Adrenal gland (tissue), 12 donors: ENCODE measurements around the gene L2HGDH. TPM values are rescaled to one million over a fixed set of nuclear protein-coding genes. Genes with fewer than 3 reads are reported as not detected.
A peak's percentile ranks its signal among the peaks of the same experiment; 100 is the strongest.

ENCODE experiments used
- DNase-seq, 7 donors: peaks; one replicate each; pipeline ENCODE4 v3.0.0-alpha.2; 2019 to 2020
- H3K27ac ChIP-seq, 5 donors: fragments of 200-600 bp; sonication (generic) in 4 of 5; 1 replicate in 3 of 5; 2 replicates in 2 of 5; pipeline versions ENCODE4 v1.5.1 to v1.8.0; 2016 to 2020; ENCODE audit warnings: mild to moderate bottlenecking in 1 of 5
- H3K27me3 ChIP-seq: fragments of 200-600 bp; 2 replicates; pipeline ENCODE4 v1.8.0; 2021
- H3K36me3 ChIP-seq, 2 donors: fragments of 200-600 bp; replicated peaks in 1 of 2; 1 replicate in 1 of 2; 2 replicates in 1 of 2; pipeline versions ENCODE4 v1.5.1 to v1.8.0; 2018 to 2022
- H3K4me1 ChIP-seq, 2 donors: fragments of 200-600 bp; replicated peaks in 1 of 2; 1 replicate in 1 of 2; 2 replicates in 1 of 2; pipeline versions ENCODE4 v1.5.1 to v1.8.0; 2018 to 2021
- H3K4me3 ChIP-seq, 4 donors: fragments of 200-600 bp; sonication (generic) in 3 of 4; one replicate each; pipeline ENCODE4 v1.5.1; 2016 to 2018
- H3K9me3 ChIP-seq, 3 donors: fragments of 200-600 bp; sonication (generic) in 1 of 3; replicated peaks in 1 of 3; 1 replicate in 2 of 3; 2 replicates in 1 of 3; pipeline versions ENCODE4 v1.5.1 to v1.8.0; 2016 to 2021
- POLR2A ChIP-seq, 2 donors: fragments of 450-650 bp; IDR thresholded peaks; one replicate each; pipeline ENCODE4 v1.6.1; 2017; ENCODE audit warnings: antibody characterized with exemption in 2 of 2, mild to moderate bottlenecking in 2 of 2, moderate library complexity in 1 of 2
- WGBS, 4 donors: extraction: QIAGEN DNeasy Blood & Tissue Kit in 2 of 4; methylation state at CpG; one replicate each; pipeline versions ENCODE4 v1.1.5 to v1.1.7; 2013 to 2017; 5-methylcytosine and 5-hydroxymethylcytosine counted together
- intact Hi-C, 2 donors: fragments of 100-400 bp; cut with DNase I; formaldehyde crosslinking; loops; one replicate each; pipeline versions ENCODE4 v1.14.1 to v1.15.0; 2022 to 2023
- polyA plus RNA-seq, 3 donors: library from polyadenylated mRNA; stranded (reverse); fragments of 200-250 nt in 2 of 3; fragments of 350-450 nt in 1 of 3; fragmentation: Illumina TruSeq in 1 of 3; extraction: RNeasy Lipid Tissue Mini Kit (QIAGEN cat#74804) in 1 of 3; gene quantifications; one replicate each; pipeline ENCODE4 v1.2.3, GENCODE V29; 2013 to 2014
- total RNA-seq, 9 donors: library from RNA; depleted of rRNA in 4 of 9; stranded (reverse); fragments of >200 nt in 4 of 9; fragments of 120-200 nt in 1 of 9; fragmentation: NEBNext Ultra II Directional in 1 of 9; extraction: Animal tissue kit (Norgen Biotek cat#: 25700) in 1 of 9; gene quantifications; one replicate each; pipeline versions ENCODE4 v1.1.0 to v1.2.4, GENCODE V29; 2013 to 2023
- TF ChIP-seq, protein P1 (sequence below), 6 experiments: fragments of 450-650 bp in 4 of 6; fragments of 200-600 bp in 2 of 6; sonication (generic) in 1 of 6; IDR thresholded peaks; 1 replicate in 5 of 6; 2 replicates in 1 of 6; pipeline versions ENCODE4 v1.5.1 to v1.8.0; 2016 to 2021; ENCODE audit warnings: antibody characterized with exemption in 6 of 6, mild to moderate bottlenecking in 2 of 6, moderate library complexity in 1 of 6
- donor health status: healthy with polysubstance abuse.
- donor health status: Bipolar disorder and iron deficiency.
- donor health status: DM: yes; HTN: yes; CAD: no.
- donor health status: DM: no; HTN: no; CAD: no.
- donor health status: DM: no; HTN: no; CAD: no.
- donor health status: DM: yes; HTN: yes; CAD: no.

Gene L2HGDH
- total and polyA plus RNA-seq, 12 donors: 1.2 to 8.9 (median 4.8) TPM

DNA sequence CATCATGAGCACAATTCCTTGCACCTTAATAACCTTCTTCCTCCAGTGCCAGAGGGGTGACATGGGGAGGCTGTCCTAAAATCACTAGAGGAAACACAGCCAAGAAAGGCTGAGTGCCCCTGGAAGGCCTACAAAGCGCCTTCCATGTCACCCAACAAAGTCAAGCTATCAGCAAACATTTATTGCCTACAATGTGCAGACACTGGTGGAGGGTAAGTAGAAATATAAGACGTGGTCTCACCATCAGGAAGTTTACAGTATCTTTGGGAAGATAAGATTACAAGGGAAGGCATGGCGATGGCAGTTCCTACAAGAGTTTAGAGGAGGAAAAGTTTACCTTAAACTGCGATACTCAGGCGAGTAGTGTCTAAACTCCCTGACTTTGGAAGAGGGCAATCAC, 28.0 kb upstream of the L2HGDH start:
- no peaks in the 10 kb centered on the region for H3K36me3 ChIP-seq
- intact Hi-C loops: no loop called here
- H3K4me1 ChIP-seq: peaks cover 7 to 40% of the 10 kb centered on the region in 2 donors
- 91 to 96% (median 94%) methylated on average over 5 of the region's 5 CpGs for WGBS, 4 donors
- no peaks in the 10 kb centered on the region for H3K27me3 ChIP-seq
- H3K9me3 ChIP-seq: no peaks in the 10 kb centered on the region
- no peak overlapping the region for H3K4me3 ChIP-seq
- TF ChIP-seq POLR2A (IDR thresholded peaks at IDR 0.05): no peak
- TF ChIP-seq, protein P1, sequence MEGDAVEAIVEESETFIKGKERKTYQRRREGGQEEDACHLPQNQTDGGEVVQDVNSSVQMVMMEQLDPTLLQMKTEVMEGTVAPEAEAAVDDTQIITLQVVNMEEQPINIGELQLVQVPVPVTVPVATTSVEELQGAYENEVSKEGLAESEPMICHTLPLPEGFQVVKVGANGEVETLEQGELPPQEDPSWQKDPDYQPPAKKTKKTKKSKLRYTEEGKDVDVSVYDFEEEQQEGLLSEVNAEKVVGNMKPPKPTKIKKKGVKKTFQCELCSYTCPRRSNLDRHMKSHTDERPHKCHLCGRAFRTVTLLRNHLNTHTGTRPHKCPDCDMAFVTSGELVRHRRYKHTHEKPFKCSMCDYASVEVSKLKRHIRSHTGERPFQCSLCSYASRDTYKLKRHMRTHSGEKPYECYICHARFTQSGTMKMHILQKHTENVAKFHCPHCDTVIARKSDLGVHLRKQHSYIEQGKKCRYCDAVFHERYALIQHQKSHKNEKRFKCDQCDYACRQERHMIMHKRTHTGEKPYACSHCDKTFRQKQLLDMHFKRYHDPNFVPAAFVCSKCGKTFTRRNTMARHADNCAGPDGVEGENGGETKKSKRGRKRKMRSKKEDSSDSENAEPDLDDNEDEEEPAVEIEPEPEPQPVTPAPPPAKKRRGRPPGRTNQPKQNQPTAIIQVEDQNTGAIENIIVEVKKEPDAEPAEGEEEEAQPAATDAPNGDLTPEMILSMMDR (IDR thresholded peaks at IDR 0.05): no peak
- H3K27ac ChIP-seq: no peak overlapping the region
- no peak for DNase-seq

DNA sequence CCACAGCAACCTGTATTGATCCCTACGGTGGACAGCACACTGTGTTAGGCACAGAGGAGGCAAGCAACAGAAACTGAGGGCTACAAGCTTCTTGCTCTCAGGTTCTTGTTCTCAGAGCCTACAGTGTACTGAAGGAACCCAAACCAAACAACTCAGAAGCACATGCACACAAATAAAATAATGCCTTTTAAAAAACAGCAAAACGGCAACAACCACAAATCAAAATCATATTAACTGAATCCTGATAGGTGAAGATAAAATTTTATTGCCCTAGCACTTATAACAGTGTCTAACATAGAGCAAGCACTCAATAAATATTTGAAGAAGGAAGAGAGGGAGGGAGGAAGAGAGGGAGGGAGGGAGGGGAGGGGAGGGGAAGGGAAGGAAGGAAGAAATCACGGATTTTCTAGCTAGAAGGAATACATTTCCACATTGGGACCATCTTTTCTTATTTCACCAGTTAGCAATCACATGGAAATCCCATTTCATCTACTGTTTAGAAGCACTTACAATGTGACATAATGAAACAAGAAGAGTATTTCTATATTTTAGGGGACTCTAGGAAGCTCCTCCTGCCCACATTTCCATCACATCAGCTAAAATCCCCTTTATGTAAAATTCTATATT, 27.3 kb upstream of the L2HGDH start:
- H3K4me3 ChIP-seq: no peak overlapping the region
- H3K4me1 ChIP-seq: peaks cover 7 to 41% of the 10 kb centered on the region in 2 donors
- DNase-seq: no peak
- intact Hi-C loops: no loop called here
- H3K36me3 ChIP-seq: no peaks in the 10 kb centered on the region
- WGBS, 4 donors: 68 to 75% (median 72%) methylated on average over 3 of the region's 3 CpGs
- H3K27me3 ChIP-seq: no peaks in the 10 kb centered on the region
- H3K27ac ChIP-seq: no peak overlapping the region
- TF ChIP-seq POLR2A (IDR thresholded peaks at IDR 0.05): no peak
- TF ChIP-seq, protein P1 (IDR thresholded peaks at IDR 0.05): no peak
- H3K9me3 ChIP-seq: no peaks in the 10 kb centered on the region

DNA sequence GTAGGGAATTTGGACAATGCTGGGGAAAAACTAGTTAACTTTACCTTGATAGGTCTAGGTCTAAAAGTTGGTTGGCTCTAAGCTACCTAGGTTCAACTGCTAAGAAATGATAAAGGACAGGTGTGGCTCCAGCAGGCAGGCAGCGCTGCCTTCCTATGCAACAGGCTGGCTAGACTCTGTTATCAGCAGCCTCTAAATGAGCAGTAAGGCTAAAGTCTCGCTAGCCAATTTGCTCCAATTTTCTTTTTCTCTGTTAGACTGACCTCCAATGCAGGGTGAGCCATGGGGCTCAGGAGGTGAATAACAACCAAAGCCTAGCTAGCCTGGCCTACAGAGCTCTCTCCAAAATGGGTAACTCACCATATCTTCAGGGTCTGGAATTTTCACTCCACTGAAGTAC, 26.6 kb upstream of the L2HGDH start:
- intact Hi-C loops: no loop called here
- DNase-seq: no peak
- Histone ChIP-seq H3K9me3 (no peaks in the 10 kb centered on the region), H3K27ac (no peak overlapping the region), H3K36me3 (no peaks in the 10 kb centered on the region), H3K4me1 (peaks cover 7 to 41% of the 10 kb centered on the region in 2 donors), H3K4me3 (no peak overlapping the region), H3K27me3 (no peaks in the 10 kb centered on the region)
- 90 to 98% (median 96%) methylated on average over 2 of the region's 2 CpGs for WGBS, 4 donors
- TF ChIP-seq, protein P1 (IDR thresholded peaks at IDR 0.05): no peak

DNA sequence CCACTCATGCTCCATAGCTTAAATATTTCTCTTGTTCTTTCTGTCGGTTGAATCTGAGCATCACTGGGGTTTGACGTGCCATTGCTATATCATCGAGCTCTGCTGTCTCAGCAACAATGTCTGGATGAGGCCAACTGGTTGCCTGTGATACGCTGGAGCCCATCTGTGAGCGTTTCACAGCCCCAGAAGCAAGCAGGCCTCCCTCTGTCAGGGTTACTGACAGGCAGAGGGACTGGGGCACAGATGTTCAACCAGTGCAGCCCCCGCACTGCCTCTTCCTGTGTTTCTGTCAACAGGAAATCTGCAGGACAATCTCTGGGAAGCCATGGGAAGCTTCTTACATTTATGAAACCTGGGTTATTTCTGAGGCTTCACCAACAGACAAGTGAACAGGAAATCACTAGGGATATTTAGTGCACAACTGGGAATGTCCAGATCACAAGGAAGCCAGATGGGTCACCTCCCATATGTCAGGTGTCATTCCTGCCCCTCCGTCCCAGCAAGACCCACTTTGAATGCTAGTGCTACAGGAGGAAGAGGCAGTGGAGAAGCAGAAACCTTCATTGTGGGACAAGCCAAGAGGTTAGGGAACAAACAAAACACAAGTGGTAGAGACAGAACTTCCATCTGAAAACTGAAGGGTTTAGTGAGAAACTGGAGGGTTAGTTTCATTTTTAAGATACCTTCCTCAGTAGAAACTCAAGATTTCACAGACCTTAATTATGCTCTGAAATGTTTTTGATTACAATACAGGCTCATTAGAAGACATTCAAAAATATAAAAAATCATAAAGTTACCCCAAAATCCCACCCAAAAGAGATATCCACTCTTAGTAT, 24.2 kb upstream of the L2HGDH start:
- Histone ChIP-seq H3K4me3 (no peak overlapping the region), H3K4me1 (peaks cover 0 to 25% of the 10 kb centered on the region in 2 donors)
- 35 to 50% (median 47%) methylated on average over 7 of the region's 7 CpGs for WGBS, 4 donors

More for the DNA sequence above, 24.2 kb upstream of the L2HGDH start:
- intact Hi-C loops: no loop called here
- DNase-seq: peak in 4 of 7 donors; percentile 26 to 76 (median 34)
- H3K9me3 ChIP-seq: no peaks in the 10 kb centered on the region
- peak overlapping the region in 2 of 5 donors; percentile 70 to 79 for H3K27ac ChIP-seq
- no peaks in the 10 kb centered on the region for H3K36me3 ChIP-seq
- no peak for TF ChIP-seq POLR2A (IDR thresholded peaks at IDR 0.05)
- TF ChIP-seq, protein P1 (IDR thresholded peaks at IDR 0.05): no peak
- H3K27me3 ChIP-seq: no peaks in the 10 kb centered on the region
